HG02981 (cell line): ENCODE results near the gene LRRFIP1.
"Not testable (repeated sequence)": the region's sequence is repeated elsewhere in the genome, so short reads cannot be mapped to it uniquely, and the experiment has no call there.

Source experiments
- ATAC-seq: cut with Tn5 transposase; IDR thresholded peaks from one replicate; pipeline ENCODE4 v1.9.1; 2021; ENCODE audit warnings: mild to moderate bottlenecking, moderate library complexity; ENCODE audit not compliant: unreplicated experiment

The LRRFIP1 gene

DNA sequence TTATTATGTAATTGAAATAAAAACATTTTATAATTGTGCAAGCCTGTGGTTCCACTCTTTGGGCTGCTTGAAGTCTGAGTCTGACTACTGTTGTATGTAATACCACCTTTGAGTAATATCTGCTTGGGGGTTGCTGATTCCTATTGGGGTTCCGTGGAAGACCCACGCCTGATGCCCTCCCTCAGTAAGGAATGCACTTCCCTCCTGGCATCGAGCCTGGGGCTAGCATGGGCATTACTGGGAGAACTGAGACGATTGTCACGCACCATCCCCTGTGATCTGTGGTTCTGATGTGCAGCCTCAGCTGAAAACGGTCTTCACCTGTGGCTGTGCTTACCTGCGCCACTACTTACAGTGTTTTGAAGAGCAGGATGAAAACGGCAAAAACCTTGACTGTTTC, 138.5 kb downstream of the LRRFIP1 start:
- ATAC-seq, result no peak

DNA sequence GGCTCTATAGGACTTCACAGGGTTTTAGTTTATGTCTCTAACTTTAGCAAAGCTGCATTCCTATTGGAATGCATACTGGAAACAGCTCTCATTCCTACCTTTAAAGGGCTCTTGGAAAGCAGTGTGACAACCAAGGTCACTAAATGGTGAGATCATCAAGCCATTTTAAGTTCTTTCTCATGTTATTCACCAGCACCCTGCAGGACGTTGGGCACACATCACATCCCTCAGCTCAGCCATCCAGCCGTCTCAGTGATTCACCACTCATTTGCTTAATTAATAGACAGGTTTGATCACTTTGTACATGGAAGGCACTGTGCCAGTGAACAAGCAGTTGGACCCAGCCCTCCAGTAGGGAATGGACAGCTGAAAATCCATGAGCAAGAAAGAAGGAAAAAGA, 139.0 kb downstream of the LRRFIP1 start:
- ATAC-seq, result no peak

DNA sequence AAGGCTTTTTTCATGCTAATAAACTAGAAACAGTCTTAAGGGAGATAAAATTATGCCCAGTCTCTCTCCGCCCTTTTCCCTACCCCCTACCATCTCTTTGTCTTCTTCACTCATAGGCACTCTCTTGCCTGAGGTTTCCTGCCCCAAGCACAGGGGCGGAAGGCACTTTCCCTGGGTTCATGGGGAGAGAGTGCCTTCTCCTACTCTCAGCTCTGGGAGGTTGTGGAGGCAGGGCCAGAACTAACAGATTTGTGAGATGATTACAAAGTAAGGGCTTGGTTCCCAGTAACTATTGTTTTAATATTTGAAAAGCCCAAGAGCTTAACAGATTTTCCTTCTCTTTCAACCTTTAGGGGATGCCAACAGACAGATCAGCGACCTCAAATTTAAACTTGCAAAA, 145.1 kb downstream of the LRRFIP1 start:
- no peak for ATAC-seq

DNA sequence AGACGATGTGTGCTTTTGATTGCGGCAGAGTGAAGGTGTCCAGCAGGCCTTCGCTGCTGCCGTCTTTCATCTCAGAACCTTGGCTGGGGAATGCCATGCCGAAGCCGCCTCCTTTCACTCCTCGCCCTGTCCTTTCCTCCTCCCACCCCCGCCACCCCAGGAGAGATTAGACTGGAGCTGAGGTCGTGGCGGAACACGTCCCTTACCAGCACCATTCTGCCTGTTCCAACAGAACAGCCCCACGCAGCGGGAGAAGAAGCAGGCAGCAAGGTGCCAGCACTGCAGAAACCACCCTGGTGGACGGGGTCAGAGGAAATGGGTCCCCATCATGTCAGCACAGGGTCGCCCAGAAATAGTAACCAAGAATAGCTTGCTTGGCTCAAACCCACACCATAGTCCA, 146.4 kb downstream of the LRRFIP1 start:
- no peak for ATAC-seq

DNA sequence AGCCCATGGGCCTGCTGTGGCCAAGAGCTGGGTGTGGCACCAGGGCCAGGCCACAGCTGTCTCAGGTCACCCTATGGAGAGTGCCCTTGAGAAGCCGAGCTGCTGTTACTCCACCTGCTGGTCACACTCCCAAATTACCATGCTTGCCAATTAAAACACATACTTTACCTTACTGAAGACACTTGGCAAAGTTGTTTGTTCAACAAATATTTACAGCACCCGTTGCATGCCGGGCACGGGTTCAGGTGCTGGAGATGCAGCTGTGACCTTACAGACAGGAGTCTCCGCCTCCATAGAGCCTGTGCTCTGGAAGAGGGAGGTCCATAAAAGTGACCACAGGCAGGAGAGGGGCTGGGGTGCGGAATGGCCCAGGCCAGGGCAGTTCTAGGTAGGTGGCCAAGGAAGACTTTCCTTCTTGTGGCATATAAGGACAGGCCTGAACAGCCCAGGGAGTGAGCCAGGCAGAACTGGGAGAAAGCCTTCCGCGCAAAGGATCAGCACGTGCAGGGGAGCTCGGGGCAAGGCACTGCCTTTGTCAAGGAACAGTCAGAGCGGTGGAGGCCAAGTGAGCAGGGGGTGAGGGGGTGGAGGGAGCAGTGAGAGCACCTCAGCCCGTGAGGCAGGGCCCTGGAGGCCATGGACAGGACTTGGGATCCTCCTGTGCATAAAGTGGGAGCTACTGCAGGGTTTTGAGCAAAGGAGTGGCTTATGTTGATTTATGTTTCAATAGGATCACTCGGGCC, 147.6 kb downstream of the LRRFIP1 start:
- ATAC-seq, result no peak

DNA sequence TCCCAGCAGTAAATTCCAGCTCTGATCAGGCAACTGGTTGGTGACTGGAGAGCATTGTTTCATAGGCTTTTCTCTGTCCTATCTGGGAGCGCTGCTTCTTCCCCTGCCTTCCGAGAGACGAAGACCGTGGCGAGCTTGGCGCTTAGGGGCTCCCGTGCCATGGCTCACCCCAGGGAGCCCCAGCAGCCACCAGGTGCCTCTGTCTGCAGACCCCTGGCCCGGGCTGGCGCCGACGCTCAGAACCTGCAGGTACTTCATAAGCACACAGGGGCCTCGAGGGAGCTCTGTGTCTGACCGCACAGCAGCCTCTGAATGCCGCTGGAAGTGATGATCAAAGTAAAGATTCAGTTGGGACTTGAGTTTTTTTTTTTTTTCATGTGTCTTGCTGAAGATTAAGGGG, 152.1 kb downstream of the LRRFIP1 start:
- ATAC-seq, result no peak

DNA sequence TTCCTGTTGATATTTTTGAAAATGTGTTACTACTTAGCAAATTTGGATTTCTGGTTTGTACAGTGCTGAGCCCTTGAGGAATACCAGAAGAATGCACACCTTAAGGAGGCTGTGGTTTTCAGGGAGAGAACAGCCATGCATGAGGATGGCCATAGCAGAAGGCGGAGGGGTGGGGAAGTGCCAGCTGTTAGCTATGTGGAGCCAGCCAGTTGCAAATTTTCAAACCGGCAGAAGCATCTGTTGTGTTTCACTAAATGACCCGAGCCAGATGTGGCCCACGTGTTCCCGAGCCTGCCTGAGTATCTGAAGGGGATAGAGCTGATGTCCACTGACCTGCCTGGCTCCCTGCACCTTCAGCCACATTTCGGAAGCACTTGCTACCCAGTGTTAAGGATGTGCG, 154.8 kb downstream of the LRRFIP1 start:
- ATAC-seq, result no peak

DNA sequence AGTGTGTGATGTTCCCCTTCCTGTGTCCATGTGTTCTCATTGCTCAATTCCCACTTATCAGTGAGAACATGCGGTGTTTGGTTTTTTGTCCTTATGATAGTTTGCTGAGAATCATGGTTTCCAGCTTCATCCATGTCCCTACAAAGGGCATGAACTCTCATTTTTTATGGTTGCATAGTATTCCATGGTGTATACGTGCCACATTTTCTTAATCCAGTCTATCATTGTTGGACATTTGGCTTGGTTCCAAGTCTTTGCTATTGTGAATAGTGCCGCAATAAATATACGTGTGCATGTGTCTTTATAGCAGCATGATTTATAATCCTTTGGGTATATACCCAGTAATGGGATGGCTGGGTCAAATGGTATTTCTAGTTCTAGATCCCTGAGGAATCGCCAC, 156.3 kb downstream of the LRRFIP1 start:
- not testable (repeated sequence) for ATAC-seq

DNA sequence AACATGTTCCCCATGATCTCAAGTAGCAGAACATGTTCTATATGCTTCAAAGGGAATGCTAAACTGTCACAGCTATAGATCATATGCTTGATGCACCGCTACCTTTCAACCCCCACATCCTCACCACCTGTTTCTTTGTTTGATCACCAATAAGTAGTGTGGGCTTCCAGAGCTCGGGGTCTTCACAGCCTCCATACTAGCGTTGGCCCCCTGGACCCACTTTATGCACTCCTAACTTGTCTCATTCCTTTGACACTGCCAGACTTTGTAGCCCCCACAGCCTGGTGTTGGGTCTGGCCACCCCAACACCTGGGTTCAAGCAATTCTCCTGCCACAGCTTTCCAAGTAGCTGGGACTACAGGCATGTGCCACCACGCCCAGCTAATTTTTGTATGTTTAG, 159.5 kb downstream of the LRRFIP1 start:
- no peak for ATAC-seq

DNA sequence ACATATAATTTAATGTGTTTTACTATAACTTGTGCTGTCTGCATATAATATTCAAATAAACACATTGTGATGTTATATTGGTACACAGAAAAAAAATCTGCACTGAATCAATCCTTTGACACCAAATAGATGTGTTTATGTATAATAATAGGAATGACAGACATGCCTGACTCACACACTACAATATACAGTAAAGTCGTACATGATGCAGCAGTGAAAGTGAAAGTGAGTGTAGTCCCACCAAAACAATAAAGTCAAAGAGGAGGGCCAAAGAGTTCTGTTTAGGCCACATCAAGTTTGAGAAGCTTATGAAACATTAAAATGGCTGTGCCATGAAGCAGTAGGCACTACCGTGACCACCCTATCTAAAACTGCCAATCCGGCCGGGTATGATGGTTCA, 163.0 kb downstream of the LRRFIP1 start:
- no peak for ATAC-seq

DNA sequence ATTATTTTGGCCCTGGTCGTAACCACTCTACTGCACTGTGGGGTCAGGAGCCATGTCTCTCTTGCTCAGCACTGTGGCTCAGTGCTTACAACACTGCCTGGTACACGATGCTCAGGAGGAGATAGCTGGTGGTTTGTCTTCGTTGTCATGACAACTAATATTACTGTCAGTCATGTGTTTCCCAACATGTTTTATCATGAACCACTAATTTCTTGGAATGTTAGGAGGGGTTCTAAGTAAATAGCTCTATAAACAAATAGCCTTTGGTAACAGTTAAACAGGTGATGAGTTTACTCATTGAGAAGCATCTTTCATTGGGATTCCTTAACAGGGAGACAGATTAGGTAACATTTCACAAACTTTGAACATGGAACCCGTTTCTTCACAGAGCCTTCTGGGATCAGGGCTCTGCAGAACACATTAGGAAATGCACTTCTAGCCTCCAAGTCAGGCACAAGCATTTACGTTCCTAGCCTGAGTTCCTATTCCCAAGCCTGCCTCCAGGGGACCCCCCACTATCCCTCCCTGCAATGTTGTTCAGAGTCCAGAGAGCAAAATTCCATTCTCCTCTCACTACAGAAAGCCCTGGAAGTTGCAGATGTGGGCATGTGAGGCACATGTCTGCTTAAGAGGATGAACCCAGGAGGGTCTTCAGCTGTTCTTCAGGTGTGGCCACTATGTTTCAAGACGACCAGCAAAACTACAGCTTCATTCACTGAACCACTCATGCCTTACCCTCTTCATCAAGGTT, 164.8 kb downstream of the LRRFIP1 start:
- ATAC-seq, result no peak

DNA sequence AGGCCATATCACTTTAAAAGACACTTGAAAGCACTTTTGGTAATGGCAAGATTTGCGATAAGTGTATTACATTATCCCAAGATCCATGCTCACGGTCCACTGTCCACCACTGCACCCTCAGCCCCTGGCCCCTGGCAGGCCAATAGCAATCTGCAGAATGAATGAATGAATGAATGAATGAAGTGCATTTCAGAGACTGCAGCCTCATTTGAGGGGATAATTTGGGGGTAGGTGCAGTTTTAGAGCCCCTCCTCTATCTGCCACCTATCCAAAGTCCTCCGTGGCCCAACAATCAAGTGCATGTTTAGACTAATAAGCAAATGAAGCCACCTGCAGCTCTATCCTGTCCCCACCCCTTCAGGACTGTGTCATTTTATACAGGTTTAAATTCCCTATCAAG, 169.9 kb downstream of the LRRFIP1 start:
- no peak for ATAC-seq

DNA sequence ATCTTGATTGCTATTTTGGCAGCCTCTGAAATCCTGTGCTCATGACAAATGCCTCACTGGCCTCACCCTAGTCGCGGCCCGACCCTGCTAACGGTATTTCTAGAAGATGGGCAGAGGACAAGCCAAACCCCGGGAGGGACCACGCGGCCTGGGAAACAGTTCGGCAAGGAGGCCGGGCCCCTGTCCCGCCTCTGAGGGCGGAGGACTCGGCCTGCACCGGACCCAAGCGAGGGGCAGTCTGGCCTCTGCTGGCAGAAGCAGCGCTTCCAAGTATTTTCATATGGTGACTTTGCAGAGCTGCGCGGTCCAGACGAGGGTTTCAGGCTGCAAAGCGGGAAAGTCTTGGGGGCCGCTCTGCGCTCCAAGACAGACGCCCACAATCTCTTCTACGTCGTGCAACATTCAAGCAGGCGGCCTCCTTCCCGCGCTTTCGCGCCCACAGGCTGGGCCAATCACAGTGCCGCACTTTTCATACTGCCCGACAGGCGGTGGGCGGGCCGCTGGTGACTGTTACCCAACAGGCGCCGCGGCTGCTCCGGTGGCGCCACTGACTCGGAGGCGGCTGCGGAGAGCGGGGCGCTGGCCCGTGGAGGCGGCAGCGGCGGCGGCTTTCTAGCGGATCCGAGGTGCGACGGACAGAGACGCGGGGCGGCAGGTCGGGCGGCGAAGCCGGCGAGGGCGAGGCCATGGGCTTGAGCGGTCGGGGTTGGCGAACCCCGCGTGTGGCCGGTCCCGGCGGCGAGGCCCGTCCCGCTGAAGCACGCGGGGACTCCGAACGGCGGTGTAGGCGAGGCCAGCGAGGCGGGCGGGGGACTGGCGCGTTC, 171.1 kb downstream of the LRRFIP1 start, which contains the start of gene RBM44:
TSS of gene RBM44 (plus strand) at position 544 of the 824 bp plus-strand sequence. CDS start 14,831 bp downstream, outside the sequence.
- no peak for ATAC-seq

DNA sequence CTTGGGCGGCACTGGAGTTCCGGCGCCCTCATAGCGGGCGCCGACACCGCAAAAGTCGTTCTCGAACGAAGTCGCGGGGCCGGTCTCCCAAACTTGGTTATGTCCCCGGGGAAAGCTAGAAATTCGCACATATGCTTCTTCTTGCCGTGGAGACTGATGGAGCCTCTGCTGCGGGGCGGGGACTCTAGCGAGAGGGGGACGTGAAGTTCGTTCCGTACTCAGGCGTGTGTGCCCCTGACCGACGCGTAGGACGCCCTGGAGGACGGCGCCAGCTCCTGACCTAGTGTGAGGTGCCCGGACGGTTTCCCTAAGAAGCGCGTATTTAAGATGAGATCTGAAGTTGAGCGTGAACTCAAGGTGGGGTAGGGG, 171.7 kb downstream of the LRRFIP1 start:
- no peak for ATAC-seq

DNA sequence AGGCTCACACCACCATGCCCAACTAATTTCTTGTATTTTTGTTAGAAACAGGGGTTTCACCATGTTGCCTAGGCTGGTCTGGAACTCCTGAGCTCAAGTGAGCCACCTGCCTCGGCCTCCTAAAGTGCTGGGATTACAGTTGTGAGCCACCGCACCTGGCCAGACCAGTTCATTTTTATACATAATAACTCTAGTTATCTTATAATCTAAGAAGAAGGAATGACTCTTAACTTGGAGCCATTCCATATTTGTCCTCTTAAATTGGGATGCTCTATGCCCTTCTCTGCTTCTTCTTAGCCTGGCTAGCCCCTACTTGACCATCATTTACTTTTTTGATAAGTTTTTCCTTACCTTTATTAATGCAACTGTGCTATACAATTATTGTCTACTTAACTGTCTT, 174.1 kb downstream of the LRRFIP1 start:
- no peak for ATAC-seq

DNA sequence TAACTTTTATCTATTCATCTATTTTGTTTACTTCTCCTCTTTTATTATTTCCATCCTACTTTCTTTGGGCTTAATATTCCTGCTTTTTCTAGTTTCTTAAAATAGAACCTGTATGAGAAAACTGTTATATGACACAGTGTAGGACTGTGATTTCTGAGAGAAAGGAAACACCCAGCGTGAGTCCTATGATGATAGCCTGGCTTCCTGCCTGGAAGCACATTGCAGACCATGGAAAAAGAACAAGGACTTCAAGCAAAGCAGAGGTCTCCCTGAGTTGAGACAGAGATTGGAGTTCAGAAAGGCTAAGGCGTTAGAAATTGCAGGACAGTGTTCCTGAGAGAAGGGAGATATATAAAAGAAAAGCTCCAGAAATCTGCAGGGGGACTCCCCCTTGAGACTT, 178.9 kb downstream of the LRRFIP1 start:
- no peak for ATAC-seq

DNA sequence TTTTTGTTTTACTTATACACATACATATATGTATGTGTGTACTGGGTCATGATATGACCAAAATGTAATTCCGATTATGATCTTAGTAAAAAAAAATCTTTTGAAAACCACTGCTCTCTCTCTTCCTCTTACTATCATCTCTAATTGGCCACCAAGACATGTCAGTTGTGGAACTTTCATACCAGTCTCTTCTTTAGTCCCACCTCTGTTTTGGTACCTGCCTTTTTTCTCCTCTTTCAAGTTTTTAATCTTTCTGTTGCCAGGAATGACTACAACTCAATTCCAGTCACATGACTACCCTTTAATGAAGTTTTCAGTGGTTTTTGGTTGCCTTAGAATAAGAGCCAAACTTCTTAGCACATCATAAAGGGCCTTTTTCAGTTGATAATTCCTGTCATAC, 188.2 kb downstream of the LRRFIP1 start:
- no peak for ATAC-seq

DNA sequence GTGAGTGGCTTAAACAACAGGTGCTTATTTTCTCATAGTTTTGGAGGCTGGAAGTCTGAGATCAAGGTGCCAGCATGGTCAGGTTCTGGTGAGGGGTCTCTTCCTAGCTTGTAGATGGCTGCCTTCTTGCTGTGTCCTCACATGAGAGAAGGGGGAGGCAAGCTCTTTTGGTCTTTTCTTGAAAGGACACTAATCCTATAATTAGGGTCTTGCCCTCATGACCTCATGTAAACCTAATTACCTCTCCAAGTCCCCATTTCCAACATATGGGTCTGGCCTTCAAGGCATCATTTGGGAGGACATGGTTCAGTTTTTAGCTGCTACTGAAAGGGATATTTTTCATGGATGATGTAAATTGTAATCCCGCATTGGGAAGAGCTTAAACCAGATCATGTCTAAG, 189.1 kb downstream of the LRRFIP1 start:
- ATAC-seq, result no peak

DNA sequence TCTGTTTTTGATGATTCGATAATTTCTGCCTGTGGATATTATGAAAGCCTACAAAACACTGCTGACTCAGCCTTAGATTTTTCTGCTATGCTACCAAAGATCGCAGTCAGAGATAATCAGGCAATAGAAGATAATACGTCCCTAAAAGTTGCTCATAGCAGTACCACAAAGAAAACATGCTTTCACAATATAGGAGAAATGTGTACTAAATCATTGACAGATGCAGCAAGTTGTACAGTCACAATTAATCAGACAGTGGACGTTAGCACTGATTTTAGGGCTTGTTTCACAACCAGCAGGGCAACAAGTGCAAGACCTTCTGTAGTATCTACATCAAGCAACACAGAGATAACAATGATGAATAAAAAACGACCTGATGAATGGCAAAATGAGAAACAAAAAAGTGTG, 190.7 kb downstream of the LRRFIP1 start:
- no peak for ATAC-seq

DNA sequence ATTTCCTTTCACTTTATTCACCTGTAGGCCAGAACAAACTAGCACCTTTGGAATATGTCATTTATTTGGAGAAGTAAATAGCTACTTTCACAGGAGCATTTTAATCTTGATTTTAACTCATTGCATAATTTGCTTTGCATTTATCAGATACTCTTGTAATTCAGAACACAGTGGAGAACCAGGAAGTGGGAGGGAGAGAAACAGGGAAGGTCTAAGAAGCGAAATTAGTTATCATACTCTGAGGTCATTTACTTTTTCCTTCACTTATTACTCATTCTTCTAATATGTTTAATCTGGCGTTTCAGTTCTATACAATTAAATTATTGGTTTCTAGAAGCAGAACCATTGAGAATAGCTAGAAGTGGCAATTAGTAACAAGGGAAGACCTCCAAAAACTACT, 191.8 kb downstream of the LRRFIP1 start:
- no peak for ATAC-seq

DNA sequence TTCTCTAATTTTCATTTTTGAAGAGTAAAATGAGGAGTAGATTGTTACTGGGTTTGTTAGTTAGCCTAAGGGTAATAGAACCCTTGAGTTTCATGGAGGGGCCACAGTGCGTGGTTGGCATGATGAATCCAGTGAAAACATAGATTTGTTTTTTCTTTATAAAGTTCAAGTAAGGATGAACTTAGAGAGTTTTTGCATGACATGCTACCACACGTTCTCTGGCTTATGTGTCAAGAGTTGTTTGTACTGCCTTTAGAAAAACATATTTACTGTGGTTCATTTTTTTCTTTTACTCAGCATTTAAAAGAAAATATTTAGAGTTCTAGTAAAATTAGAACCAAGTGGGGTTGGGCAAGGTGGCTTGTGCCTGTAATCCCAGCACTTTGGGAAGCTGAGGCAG, 193.0 kb downstream of the LRRFIP1 start:
- no peak for ATAC-seq

DNA sequence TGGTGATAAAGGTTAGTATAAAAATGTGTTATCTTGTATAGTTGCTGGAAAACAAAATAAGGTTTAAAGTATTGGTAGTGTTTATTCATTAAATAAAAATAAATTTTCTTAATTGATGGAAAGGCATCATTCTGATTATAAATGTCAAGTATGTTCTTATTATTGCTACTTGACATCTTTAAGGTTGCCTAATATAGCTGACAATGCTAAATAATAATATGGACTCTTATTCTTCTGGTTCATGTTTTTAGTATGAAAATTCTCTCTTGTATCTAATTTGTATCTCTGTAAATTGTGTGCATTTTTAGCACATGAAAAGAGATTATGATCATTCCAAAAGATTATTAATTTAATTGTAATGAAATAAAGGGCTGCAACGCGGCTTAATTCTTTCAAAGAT, 196.2 kb downstream of the LRRFIP1 start:
- ATAC-seq, result no peak
